Thoracic aorta (tissue), 2 donors: ENCODE measurements around the gene NES. TPM values are rescaled to one million over a fixed set of nuclear protein-coding genes. Genes with fewer than 3 reads are reported as not detected.
A peak's percentile ranks its signal among the peaks of the same experiment; 100 is the strongest.

Source experiments
- ATAC-seq: fragments of 150-250 bp; one replicate; pipeline ENCODE4 v1.8.0; 2017; ENCODE audit warnings: low read depth; ENCODE audit not compliant: insufficient number of reproducible peaks, low FRiP score
- DNase-seq: peaks from one replicate; pipeline ENCODE4 v3.0.0-alpha.2; 2020; ENCODE audit warnings: low spot score
- H3K27ac ChIP-seq, 2 donors: fragments of 200-600 bp; sonication (generic); 1 replicate in 1 of 2; 2 replicates in 1 of 2; pipeline ENCODE4 v1.5.1; 2016; ENCODE audit warnings: mild to moderate bottlenecking in 2 of 2, moderate library complexity in 2 of 2
- H3K27me3 ChIP-seq: fragments of 200-600 bp; sonication (generic); replicated peaks from 2 replicates; pipeline ENCODE4 v1.6.0; 2016; ENCODE audit warnings: mild to moderate bottlenecking; ENCODE audit not compliant: insufficient read depth
- H3K36me3 ChIP-seq: fragments of 200-600 bp; sonication (generic); one replicate; pipeline ENCODE4 v1.5.1; 2016
- H3K4me1 ChIP-seq, 2 donors: fragments of 200-600 bp; sonication (generic); 1 replicate in 1 of 2; 2 replicates in 1 of 2; pipeline versions ENCODE4 v1.5.1 to v1.6.0; 2016; ENCODE audit warnings: low read depth in 2 of 2, mild to moderate bottlenecking in 1 of 2; ENCODE audit not compliant: control insufficient read depth in 1 of 2
- H3K4me3 ChIP-seq: fragments of 200-600 bp; sonication (generic); 2 replicates; pipeline ENCODE4 v1.5.1; 2016; ENCODE audit warnings: mild to moderate bottlenecking
- H3K9me3 ChIP-seq: fragments of 200-600 bp; sonication (generic); 2 replicates; pipeline ENCODE4 v1.5.1; 2016
- total RNA-seq, 2 donors: library from RNA; depleted of rRNA; stranded (reverse); fragments of >200 nt; gene quantifications; one replicate each; pipeline versions ENCODE4 v1.1.0 to v1.2.3, GENCODE V29; 2016
- TF ChIP-seq, protein P1 (sequence below): fragments of 200-600 bp; sonication (generic); IDR thresholded peaks from one replicate; pipeline ENCODE4 v1.5.1; 2019; ENCODE audit warnings: antibody characterized with exemption

The NES gene
- total RNA-seq, 2 donors from 2014 or later = 30.6 to 30.9 TPM

- ATAC-seq (no peak), DNase-seq (no peak)
- TF ChIP-seq, protein P1, sequence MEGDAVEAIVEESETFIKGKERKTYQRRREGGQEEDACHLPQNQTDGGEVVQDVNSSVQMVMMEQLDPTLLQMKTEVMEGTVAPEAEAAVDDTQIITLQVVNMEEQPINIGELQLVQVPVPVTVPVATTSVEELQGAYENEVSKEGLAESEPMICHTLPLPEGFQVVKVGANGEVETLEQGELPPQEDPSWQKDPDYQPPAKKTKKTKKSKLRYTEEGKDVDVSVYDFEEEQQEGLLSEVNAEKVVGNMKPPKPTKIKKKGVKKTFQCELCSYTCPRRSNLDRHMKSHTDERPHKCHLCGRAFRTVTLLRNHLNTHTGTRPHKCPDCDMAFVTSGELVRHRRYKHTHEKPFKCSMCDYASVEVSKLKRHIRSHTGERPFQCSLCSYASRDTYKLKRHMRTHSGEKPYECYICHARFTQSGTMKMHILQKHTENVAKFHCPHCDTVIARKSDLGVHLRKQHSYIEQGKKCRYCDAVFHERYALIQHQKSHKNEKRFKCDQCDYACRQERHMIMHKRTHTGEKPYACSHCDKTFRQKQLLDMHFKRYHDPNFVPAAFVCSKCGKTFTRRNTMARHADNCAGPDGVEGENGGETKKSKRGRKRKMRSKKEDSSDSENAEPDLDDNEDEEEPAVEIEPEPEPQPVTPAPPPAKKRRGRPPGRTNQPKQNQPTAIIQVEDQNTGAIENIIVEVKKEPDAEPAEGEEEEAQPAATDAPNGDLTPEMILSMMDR = peak; percentile 30
- Histone ChIP-seq H3K27me3 (no peaks in the 10 kb centered on the region), H3K9me3 (no peaks in the 10 kb centered on the region), H3K36me3 (no peaks in the 10 kb centered on the region), H3K4me3 (peak overlapping the region; percentile 67), H3K27ac (no peak overlapping the region), H3K4me1 (peaks cover 36 to 59% of the 10 kb centered on the region in 2 donors)
Observed at GRCh38 chr1:156657741-156658319, 19.4 kb downstream of the NES start.

- peaks cover 28 to 52% of the 10 kb centered on the region in 2 donors for H3K4me1 ChIP-seq
- no peaks in the 10 kb centered on the region for H3K27me3 ChIP-seq
- no peak for ATAC-seq
- DNase-seq = peak; percentile 38
- no peak overlapping the region for H3K27ac ChIP-seq
- H3K4me3 ChIP-seq = peak overlapping the region; percentile 67
- H3K36me3 ChIP-seq = no peaks in the 10 kb centered on the region
- no peaks in the 10 kb centered on the region for H3K9me3 ChIP-seq
- TF ChIP-seq, protein P1 = peak; percentile 98
Observed at GRCh38 chr1:156656806-156657740, 20.1 kb downstream of the NES start.

- Histone ChIP-seq H3K9me3 (no peaks in the 10 kb centered on the region), H3K4me3 (no peak overlapping the region), H3K27ac (no peak overlapping the region), H3K36me3 (no peaks in the 10 kb centered on the region), H3K27me3 (no peaks in the 10 kb centered on the region), H3K4me1 (peaks cover 17 to 41% of the 10 kb centered on the region in 2 donors)
- ATAC-seq (no peak), DNase-seq (no peak)
- TF ChIP-seq, protein P1 = no peak
Observed at GRCh38 chr1:156655904-156656516, 21.2 kb downstream of the NES start.

DNA sequence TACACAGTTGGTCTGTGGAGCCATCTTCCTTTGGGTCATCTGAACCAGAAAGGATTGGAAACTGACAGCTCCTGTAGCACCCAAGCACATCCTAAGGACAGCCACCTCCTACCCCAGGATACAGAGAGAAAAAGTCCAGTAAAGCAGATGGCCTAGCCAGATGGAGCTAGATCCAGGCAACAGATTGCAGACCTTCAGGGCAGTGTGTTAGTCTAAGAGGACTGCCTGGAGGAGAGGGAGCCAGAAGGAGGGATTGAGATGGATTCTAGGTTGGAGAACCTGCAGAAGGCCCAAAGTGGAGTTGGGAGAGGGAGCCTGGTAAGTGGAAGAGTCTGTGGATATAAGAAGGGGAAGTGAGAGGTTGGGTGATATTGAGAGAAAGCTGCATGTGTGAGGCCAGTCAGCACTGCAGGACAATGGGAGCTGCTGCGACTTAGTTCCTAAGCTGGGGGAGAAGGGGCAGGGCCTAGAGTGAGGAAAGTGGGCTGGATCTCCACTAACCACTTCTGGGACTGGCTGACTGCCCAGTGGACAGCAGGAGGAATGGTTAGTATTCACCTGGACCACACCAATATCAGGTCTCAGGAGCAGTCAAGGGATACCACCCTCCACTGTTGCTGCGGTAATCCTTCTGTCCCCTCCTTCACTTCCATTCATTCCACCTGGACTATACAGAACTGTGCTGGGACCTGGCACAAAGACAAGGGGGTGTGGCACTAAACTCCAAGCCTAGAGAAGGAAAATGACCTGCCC is 21.9 kb downstream of the NES start:
- ATAC-seq (no peak), DNase-seq (no peak)
- TF ChIP-seq, protein P1 = no peak
- Histone ChIP-seq H3K36me3 (no peaks in the 10 kb centered on the region), H3K27me3 (no peaks in the 10 kb centered on the region), H3K4me3 (no peak overlapping the region), H3K27ac (no peak overlapping the region), H3K4me1 (peaks cover 13 to 35% of the 10 kb centered on the region in 2 donors), H3K9me3 (no peaks in the 10 kb centered on the region)
